ENCODE data around the gene CUEDC1.
"Not testable (repeated sequence)": the region's sequence is repeated elsewhere in the genome, so short reads cannot be mapped to it uniquely, and the experiment has no call there.

DNA sequence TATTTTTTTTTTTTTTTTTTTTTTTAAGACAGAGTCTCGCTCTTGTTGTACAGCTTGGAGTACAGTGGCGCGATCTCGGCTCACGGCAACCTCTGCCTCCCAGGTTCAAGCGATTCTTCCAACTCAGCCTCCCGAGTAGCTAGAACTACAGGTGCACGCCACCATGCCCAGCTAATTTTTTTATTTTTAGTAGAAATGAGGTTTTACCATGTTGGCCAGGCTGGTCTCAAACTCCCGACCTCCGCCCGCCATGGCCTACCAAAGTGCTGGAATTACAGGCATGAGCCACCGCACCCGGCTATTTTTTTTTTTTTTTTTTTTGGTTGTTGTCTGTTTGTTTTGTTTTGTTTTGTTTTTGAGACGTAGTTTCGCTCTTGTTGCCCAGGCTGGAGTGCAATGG lies 3.2 kb upstream of the CUEDC1 start:
- not testable (repeated sequence) for TF ChIP-seq CTCF (IDR thresholded peaks at IDR 0.05); KDM1A (IDR thresholded peaks at IDR 0.05; ENCODE audit: low read depth); KDM5A (IDR thresholded peaks at IDR 0.05); MAX (IDR thresholded peaks at IDR 0.05); RFX5 (IDR thresholded peaks at IDR 0.05); TP53 (CRISPR knock-in tag; IDR thresholded peaks at IDR 0.05); SMC3 (IDR thresholded peaks at IDR 0.05)
